GM12878 (cell line): ENCODE data around the gene STAT5B. TPM values are rescaled to one million over a fixed set of nuclear protein-coding genes. Genes with fewer than 3 reads are reported as not detected.
A peak's percentile ranks its signal among the peaks of the same experiment; 100 is the strongest.

Experiments
- ATAC-seq: fragments of 200-7000 bp; cut with Tn5 transposase; 3 replicates; pipeline ENCODE4 v1.9.1; 2020; ENCODE audit warnings: mild to moderate bottlenecking, moderate library complexity
- BruUV-seq: library from RNA; stranded (reverse); fragments of 400-500 nt; replicated peaks from 2 replicates; lab custom pipeline; 2021; lab: Mats Ljungman, UMichigan
- CTCF ChIA-PET: fragments of 300-600 bp; sonication (Branson Sonifier 250); formaldehyde crosslinking; extraction: SDS; loops from one replicate; lab custom pipeline; 2021; ENCODE audit warnings: inconsistent platforms; lab: Yijun Ruan, JAX
- POLR2A ChIA-PET: fragments of 350-600 bp; formaldehyde crosslinking; extraction: SDS; loops from one replicate; lab custom pipeline; 2021; ENCODE audit warnings: inconsistent platforms; lab: Charles Lee
- RAD21 ChIA-PET: fragments of 300-600 bp; sonication (Branson Sonifier 250); formaldehyde crosslinking; loops from one replicate; lab custom pipeline; 2023; ENCODE audit warnings: antibody characterized with exemption; ENCODE audit not compliant: unreplicated experiment; lab: Charles Lee
- SMC1A ChIA-PET: fragments of 300-600 bp; sonication (Branson Sonifier 250); formaldehyde crosslinking; loops from one replicate; lab custom pipeline; 2023; ENCODE audit not compliant: unreplicated experiment, uncharacterized antibody; lab: Charles Lee
- DNase-seq: peaks from one replicate; pipeline ENCODE4 v3.0.0-alpha.2; 2011; ENCODE audit warnings: low read depth, low spot score
- FAIRE-seq: peaks from 3 replicates; lab custom pipeline; 2011; peaks lifted over from hg19 to GRCh38; lab: Jason Lieb, UNC
- H2AFZ ChIP-seq: 2 replicates; pipeline ENCODE4 v1.6.0; 2011; ENCODE audit warnings: low read depth, low read length, control low read depth; ENCODE audit not compliant: control insufficient read depth
- H3K27ac ChIP-seq: 2 replicates; pipeline ENCODE4 v1.5.1; 2011; ENCODE audit warnings: control low read depth; ENCODE audit not compliant: control insufficient read depth, insufficient read depth
- H3K27me3 ChIP-seq, 2 experiments: replicated peaks in 1 of 2; 2 replicates each; pipeline versions ENCODE4 v1.6.0 to v1.6.1; 2011; ENCODE audit warnings: low read length in 1 of 2; ENCODE audit not compliant: control insufficient read depth in 2 of 2, insufficient read depth in 2 of 2
- H3K36me3 ChIP-seq, 2 experiments: 2 replicates each; pipeline ENCODE4 v1.5.1; 2011; ENCODE audit warnings: low read length in 1 of 2; ENCODE audit not compliant: control insufficient read depth in 2 of 2, insufficient read depth in 2 of 2
- H3K4me1 ChIP-seq: 2 replicates; pipeline ENCODE4 v1.6.1; 2011; ENCODE audit warnings: mild to moderate bottlenecking, low read length, moderate library complexity, mixed read lengths; ENCODE audit not compliant: control insufficient read depth, insufficient read depth
- H3K4me2 ChIP-seq: 2 replicates; pipeline ENCODE4 v1.6.0; 2011; ENCODE audit warnings: control low read depth; ENCODE audit not compliant: control insufficient read depth, insufficient read depth
- H3K4me3 ChIP-seq: fragments of 200-600 bp; sonication (generic); 2 replicates; pipeline ENCODE4 v1.5.1; 2016
- H3K79me2 ChIP-seq: 2 replicates; pipeline ENCODE4 v1.6.0; 2011; ENCODE audit warnings: low read length; ENCODE audit not compliant: control insufficient read depth, insufficient read depth
- H3K9ac ChIP-seq: 2 replicates; pipeline ENCODE4 v1.8.0; 2011; ENCODE audit warnings: low read length, control low read depth, mixed read lengths; ENCODE audit not compliant: control insufficient read depth, insufficient read depth
- H3K9me3 ChIP-seq: replicated peaks from 3 replicates; pipeline ENCODE4 v1.5.1; 2011; ENCODE audit warnings: mild to moderate bottlenecking, low read length; ENCODE audit not compliant: control insufficient read depth, insufficient read depth
- H4K20me1 ChIP-seq: 2 replicates; pipeline ENCODE4 v1.6.0; 2011; ENCODE audit not compliant: control insufficient read depth, insufficient read depth
- BACH1 ChIP-seq: fragments of 450-650 bp; IDR thresholded peaks from 2 replicates; pipeline ENCODE4 v1.6.1; 2017; ENCODE audit warnings: mild to moderate bottlenecking, borderline replicate concordance
- MTA2 ChIP-seq: fragments of 450-650 bp; IDR thresholded peaks from 2 replicates; pipeline ENCODE4 v1.6.1; 2016; ENCODE audit warnings: low read depth, mild to moderate bottlenecking, moderate library complexity
- NFYB ChIP-seq: IDR thresholded peaks from 2 replicates; pipeline ENCODE4 v1.6.1; 2011; ENCODE audit warnings: low read depth, mild to moderate bottlenecking, low read length, improper control_type of control experiment, moderate library complexity; ENCODE audit not compliant: insufficient read depth
- ZNF217 ChIP-seq: fragments of 450-650 bp; IDR thresholded peaks from 2 replicates; pipeline ENCODE4 v1.6.1; 2017; ENCODE audit warnings: antibody characterized with exemption, mild to moderate bottlenecking
- WGBS: methylation state at CpG from one replicate; pipeline ENCODE4 v1.1.6; 2016; ENCODE audit warnings: low lambda C conversion rate; ENCODE audit not compliant: insufficient replicate concordance, insufficient coverage; ENCODE audit errors: missing lambda C conversion rate; 5-methylcytosine and 5-hydroxymethylcytosine counted together
- in situ Hi-C: fragments of 300-500 bp; cut with MboI; formaldehyde crosslinking; loops from 9 replicates; pipeline ENCODE4 v1.14.3; 2018; ENCODE audit warnings: mixed read lengths
- intact Hi-C: fragments of 100-400 bp; cut with micrococcal nuclease; formaldehyde crosslinking; loops from one replicate; pipeline ENCODE4 v1.14.2; 2022; ENCODE audit not compliant: unreplicated experiment
- polyA plus RNA-seq, 11 experiments: library from polyadenylated mRNA; depleted of rRNA in 4 of 11; unstranded in 6 of 11; stranded (reverse) in 5 of 11; fragments of >200 nt; fragmentation: Nextera tagmentation in 4 of 11; fragmentation: Illumina TruSeq in 1 of 11; extraction: Ambion mirVana in 4 of 11; extraction: Trizol in 1 of 11; gene quantifications; 1 replicate in 1 of 11; 2 replicates in 10 of 11; pipeline versions ENCODE4 v1.2.1 to v1.2.3, GENCODE V29; 2011 to 2016; ENCODE audit warnings: inconsistent platforms in 2 of 11, missing spikeins in 2 of 11, low read depth in 1 of 11
- total RNA-seq, 4 experiments: library from RNA; depleted of rRNA in 3 of 4; stranded (reverse); fragments of >200 nt in 3 of 4; fragmentation: Illumina TruSeq in 1 of 4; extraction: Trizol in 1 of 4; gene quantifications; 2 replicates each; pipeline versions ENCODE4 v1.2.1 to v1.2.3, GENCODE V29; 2013 to 2021

The STAT5B gene
- total and polyA plus RNA-seq, 10 of the 15 experiments (the other 5 are each of a cell fraction or from before 2014, with no cell fraction given), result 11.0 to 69.6 (median 46.7) TPM

DNA sequence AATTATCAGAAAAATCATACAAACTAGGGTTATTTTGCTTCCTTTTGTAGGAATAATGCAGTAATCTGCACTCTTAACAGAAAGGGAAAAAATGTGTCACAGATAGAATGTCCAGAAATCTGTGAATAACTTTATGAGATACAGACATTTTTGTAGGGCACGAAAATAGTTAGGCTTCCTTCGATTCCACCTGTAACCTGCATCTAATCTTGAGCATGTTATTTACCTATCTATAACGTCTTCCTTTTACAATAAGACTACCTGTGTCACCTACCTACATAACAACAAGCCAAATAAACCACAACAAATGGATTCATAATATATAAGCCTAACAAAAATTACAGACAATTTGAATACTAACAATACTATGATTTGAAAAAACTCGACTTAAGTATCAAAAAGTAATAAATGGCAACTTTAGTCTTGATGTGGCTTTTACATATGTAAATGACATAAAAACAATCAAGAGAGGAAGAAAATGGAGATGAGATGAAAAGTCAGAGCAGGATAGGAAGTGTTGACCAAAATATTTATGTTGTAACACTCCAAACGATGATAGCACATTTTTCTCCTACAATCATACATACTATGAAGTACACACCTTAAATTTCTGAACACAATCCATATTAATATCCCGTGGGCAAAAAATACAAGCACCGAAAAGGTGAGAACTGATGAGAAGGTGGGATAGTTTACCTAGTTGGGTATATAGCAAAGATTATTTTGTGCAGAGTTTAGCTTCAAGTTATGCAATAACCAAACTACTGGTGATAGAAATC lies 2.5 kb downstream of the STAT5B start:
- in situ Hi-C loops (no loop called here), intact Hi-C loops (no loop called here)
- CTCF ChIA-PET, result interaction anchor here (0.6 to 1.2 kb wide), 3 partner anchors 51 to 125 kb away, joined by 3 to 5 read pairs (median 3); no protein-coding TSS in a partner anchor
- FAIRE-seq (no peak), DNase-seq (no peak), ATAC-seq (no peak)
- RAD21 ChIA-PET, result interaction anchor here (0.6 to 1.3 kb wide), 2 partner anchors 42 to 52 kb away, joined by 3 to 6 read pairs; no protein-coding TSS in a partner anchor
- peak overlapping the region; percentile 81; the same call in 1 of the 2 replicates for H3K4me3 ChIP-seq
- H3K4me2 ChIP-seq, result peak overlapping the region; percentile 94
- no peak overlapping the region for H2AFZ ChIP-seq
- no peaks in the 10 kb centered on the region for H3K9me3 ChIP-seq
- no peaks in the 10 kb centered on the region for H4K20me1 ChIP-seq
- TF ChIP-seq BACH1 (no peak), NFYB (no peak), MTA2 (no peak), ZNF217 (no peak)
- no peak overlapping the region for H3K9ac ChIP-seq
- BruUV-seq, result no TSS peak
- H3K27ac ChIP-seq, result no peak overlapping the region
- SMC1A ChIA-PET, result interaction anchor here (0.8 to 1.1 kb wide), 3 partner anchors 10 to 216 kb away, joined by 4 to 6 read pairs (median 4); no protein-coding TSS in a partner anchor
- no peaks in the 10 kb centered on the region for H3K27me3 ChIP-seq
- POLR2A ChIA-PET, result interaction anchor here (0.5 to 1.1 kb wide), 9 partner anchors 11 to 490 kb away, joined by 3 to 8 read pairs (median 5); no protein-coding TSS in a partner anchor
- H3K79me2 ChIP-seq, result peaks cover 56% of the 10 kb centered on the region
- WGBS, result 13% methylated on average over 7 of the region's 7 CpGs
- peaks cover 28% of the 10 kb centered on the region for H3K4me1 ChIP-seq
- no peaks in the 10 kb centered on the region for H3K36me3 ChIP-seq
